GM18873 (cell line): ENCODE data around the gene CCDC54.

ENCODE experiments used
- ATAC-seq: cut with Tn5 transposase; IDR thresholded peaks from one replicate; pipeline ENCODE4 v1.9.1; 2021; ENCODE audit warnings: mild to moderate bottlenecking, moderate library complexity, moderate number of reproducible peaks; ENCODE audit not compliant: unreplicated experiment, low FRiP score

The CCDC54 gene

DNA sequence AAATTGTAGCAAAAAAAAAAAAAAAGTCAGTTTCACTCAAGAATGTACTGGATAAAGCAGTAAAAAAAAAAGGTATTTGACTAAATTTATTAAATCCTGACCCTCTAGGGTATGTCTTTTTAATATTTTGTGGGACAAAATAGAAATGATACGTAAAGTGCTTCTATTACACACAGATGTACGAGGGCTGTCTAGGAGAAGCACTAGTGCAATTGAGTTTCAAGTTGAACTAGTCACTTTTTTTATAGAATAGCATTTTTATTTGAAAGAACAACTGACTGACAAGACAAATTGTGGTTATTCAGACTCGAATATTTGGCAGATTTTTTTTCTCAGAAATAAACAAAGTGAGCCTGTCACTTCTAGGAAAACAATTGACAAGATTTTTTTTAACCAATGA, 49.0 kb downstream of the CCDC54 start:
- no peak for ATAC-seq
